HPDE6-E6E7 (cell line): ENCODE results near the gene RNLS.

ENCODE experiments used
- DNase-seq: peaks from one replicate; pipeline ENCODE4 v3.0.0; 2011; ENCODE audit warnings: missing footprints; ENCODE audit errors: extremely low spot score

RNLS gene

GRCh38 chr10:88232029-88232895, 350.9 kb downstream of the RNLS start:
- no peak for DNase-seq

- DNase-seq: no peak
Measured at GRCh38 chr10:88230251-88230650, 352.9 kb downstream of the RNLS start.

- DNase-seq: no peak
Measured at GRCh38 chr10:88228130-88228529, 355.0 kb downstream of the RNLS start.

DNA sequence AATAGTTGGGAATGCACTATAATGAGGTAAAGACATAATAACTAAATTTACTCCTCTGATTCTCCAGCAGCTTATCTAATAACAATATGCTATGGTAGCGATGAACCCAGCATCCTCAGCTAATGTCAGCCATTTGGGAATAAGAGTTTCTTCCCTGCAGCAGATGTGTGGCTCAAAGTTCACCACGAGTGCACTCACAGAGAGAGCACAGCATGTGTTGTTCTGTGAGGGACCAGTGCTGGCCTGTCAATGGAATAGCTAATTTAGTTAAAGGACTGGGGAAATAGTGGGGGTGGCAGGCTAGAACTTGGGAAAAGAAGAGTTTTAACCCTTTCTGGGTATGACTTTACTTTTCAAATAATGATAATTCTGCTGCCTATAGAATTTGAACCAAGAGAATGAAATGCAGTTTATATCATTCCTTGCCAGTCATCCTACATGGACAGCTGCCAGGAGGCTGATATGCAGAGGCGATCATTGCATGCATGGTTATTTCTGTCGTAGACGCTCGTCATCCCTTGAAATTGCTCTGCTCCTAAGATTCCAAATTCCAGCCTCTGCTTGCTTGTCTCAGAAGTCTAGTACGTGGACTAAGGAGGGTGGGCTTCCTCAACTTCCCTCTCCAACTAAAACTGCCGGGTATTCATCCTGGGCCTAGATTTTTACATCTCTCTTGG, 355.6 kb downstream of the RNLS start:
- DNase-seq: no peak

DNA sequence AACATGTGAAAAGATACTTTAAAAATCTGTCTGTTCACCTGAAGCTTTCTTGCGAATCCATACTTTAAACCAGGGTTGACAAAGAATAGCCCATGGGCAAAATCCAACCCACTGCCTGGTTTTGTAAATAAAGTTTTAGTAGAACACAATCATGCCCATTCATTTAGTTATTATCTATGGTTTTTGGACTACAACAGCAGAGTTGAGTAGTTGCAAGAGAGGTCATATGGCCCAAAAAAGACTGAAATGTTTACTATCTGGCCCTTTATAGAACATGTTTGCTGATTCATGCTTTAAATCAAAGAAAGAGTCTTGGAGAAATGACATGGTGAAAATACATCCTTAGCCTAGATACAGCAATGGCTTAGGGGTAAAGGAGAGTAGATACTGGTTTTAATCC, 356.2 kb downstream of the RNLS start:
- no peak for DNase-seq

DNA sequence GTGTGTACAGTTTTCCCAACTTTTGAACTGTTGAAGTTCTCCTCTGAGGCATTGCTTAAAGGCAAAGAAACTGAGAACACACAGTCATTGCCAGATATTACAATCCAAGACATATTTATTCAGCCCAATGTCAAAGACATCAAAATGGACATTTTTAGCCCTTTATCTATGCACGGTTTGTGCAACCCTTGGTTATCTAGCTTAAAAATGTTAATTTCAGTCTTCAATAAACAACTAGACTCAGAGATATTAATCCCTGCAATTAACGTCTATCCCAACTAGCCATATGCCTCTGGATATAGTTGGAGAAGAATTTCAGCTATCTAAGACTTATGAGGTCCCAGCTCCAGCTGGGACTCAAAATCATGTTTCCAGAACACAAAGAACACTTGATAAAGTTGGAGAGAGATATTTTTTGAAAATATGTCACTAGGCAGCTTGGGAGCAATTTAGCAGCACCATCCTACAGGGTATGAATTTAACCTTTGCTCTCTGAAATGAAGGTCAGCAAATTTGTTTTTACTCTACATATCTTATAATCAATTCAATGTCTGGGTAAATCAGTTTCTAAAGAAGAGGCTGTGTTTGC, 357.0 kb downstream of the RNLS start:
- DNase-seq: no peak
